Mucosa of gallbladder (tissue), 1 donor: ENCODE results near the gene C11orf24. TPM values are rescaled to one million over a fixed set of nuclear protein-coding genes. Genes with fewer than 3 reads are reported as not detected.
A peak's percentile ranks its signal among the peaks of the same experiment; 100 is the strongest.
"Not testable (repeated sequence)": the region's sequence is repeated elsewhere in the genome, so short reads cannot be mapped to it uniquely, and the experiment has no call there.

ENCODE experiments used
- DNase-seq: peaks from one replicate; pipeline ENCODE4 v3.0.0-alpha.2; 2020; ENCODE audit warnings: low spot score
- total RNA-seq: library from RNA; stranded (reverse); gene quantifications from one replicate; pipeline ENCODE4 v1.2.1, GENCODE V29; 2021
- donor health status: DM: no; HTN: no; CAD: no.

Gene C11orf24
- total RNA-seq, 1 donor from 2014 or later, result 38.8 TPM

DNA sequence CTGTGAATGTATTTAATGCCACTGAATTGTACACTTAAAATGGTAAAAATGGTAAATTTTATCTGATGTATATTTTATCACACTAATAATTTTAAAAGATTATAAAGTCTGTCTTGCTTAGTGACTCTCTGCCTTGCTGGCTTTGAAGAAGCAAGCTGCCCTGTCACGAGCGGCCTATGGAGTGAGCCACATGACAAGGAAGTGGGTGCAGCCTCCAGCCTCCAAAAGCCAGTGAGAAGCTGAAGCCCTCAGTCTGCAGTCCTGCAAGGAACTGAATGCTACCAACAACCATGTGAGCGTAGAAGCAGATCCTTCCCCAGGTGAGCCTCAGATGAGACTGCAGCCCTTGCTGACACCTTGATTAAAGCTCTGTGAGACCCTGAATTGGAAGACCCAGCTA, 20.0 kb downstream of the C11orf24 start:
- DNase-seq, result no peak

DNA sequence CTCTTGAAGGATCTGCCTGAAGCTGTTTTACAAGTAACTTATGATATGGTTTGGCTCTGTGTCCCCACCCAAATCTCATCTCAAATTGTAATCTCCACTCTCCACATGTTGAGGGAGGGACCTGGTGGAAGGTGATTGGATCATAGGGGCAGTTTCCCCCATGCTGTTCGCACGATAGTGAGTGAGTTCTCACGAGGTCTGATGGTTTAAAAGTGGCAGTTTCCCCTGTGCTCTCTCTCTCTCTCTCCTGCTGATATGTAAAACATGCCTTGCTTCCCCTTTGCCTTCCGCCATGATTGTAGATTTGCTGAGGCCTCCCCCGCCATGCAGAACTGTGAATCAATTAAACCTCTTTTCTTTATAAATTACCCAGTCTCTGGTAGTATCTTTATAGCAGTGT, 26.9 kb downstream of the C11orf24 start:
- DNase-seq, result not testable (repeated sequence)

DNA sequence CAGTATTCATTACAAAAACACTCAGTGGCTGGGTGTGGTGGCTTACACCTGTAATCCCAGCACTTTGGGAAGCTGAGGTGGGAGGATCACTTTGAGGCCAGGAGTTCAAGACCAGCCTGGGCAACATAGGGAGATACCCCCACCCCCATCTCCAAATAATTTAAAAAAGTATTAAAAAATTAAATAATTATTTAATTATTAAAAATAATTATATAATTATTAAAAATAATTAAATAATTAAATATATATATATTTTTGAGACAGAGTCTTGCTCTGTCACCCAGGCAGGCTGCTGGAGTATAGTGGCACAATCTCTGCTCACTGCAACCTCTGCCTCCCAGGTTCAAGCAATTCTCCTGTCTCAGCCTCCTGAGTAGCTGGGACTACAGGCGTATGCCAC, 27.9 kb downstream of the C11orf24 start:
- DNase-seq, result not testable (repeated sequence)

- no peak for DNase-seq
Observed at GRCh38 chr11:68242616-68243015, 29.2 kb downstream of the C11orf24 start.

DNA sequence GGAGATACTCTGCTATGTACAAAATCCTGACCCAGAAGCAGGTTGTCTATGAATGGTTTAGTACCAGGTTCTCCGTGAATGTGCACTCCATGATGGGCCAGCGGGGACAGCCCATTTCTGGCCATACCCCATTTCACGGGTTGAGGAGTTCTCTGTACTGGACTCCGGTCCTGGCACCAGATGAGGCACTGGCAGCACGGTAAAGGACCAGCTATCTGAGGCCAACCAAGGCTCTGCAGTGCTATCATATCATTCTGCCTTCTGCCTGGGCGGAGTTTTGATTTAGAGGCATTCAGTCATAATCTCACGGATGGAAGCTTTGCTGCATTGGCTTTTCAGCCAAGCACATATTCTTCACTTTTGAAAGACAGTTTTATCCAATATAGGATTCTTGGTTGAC, 40.2 kb downstream of the C11orf24 start:
- no peak for DNase-seq

GRCh38 chr11:68229601-68230000, 42.2 kb downstream of the C11orf24 start:
- DNase-seq, result no peak

DNA sequence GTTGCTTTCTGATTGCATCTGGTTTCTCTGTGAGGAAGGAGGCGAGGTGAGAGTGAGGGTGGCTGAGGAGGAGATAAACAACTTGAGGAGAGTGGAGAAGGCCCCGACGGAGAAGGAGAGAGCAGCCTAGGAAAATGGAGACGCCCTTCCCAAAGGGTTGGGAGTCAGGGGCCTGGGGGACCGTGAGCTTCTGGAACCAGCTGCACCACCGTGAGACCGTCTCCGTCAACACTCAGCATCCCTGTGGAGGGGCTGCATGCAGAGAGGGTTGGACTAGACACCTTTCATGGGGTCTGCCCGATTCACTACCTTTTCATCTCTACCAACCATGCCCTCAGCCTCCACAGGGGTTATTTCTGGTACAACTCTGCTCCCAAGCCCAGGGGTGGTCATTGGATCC, 45.4 kb downstream of the C11orf24 start:
- DNase-seq, result no peak

- no peak for DNase-seq
Observed at GRCh38 chr11:68224606-68225005, 47.2 kb downstream of the C11orf24 start.

- DNase-seq, result no peak
Observed at GRCh38 chr11:68223275-68223674, 48.5 kb downstream of the C11orf24 start.

DNA sequence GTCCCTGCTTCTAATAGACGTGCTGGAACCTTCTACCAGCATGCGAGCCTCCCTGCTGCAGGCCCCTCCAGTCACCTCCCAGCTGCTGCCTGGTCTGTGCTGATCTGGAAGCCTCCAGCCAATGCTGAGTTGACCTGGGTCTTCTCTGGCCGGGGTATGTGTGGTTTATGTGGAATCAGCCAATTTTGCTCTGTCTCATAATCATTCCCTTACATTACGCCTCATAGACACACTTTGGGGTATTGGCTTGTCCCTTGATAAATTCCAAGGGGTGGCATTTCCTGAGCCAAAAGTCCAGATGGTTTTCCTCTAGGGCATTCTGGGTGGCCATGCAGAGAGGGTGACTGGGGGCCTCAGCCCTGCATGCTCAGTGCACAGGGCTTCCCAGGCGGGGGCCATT, 50.4 kb downstream of the C11orf24 start:
- no peak for DNase-seq

- no peak for DNase-seq
Observed at GRCh38 chr11:68216171-68216938, 55.4 kb downstream of the C11orf24 start.

DNA sequence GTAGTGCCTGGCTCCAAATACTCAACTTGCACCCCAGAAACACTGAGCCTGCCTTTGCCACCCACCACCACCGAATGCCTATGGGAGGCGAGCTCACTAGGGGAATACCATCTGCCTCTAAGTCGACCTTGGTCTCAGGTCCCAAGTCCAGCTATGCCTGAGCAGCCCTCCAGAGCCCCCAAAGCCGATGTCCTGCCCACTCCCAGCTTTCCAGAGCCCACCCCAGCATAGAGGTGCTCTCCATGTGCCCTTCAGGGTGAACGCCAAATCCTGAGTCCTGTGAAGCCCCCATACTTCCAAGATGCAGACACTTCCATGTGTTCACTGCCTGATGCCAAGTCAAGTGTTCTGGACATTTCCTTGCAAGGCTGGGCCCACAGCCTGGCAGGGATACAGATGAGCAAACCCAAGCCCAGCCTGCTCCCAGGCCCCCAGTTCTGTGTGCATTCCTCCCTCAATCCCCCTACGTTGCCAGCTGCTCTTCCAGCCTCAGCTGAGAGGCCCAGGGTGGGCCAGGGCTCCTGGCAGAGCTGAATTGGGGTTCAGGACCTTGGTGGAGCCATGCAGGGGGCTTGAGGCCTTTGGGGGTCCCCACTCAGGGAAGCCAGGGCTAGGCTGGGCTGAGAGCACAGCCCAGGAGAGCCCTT, 56.1 kb downstream of the C11orf24 start:
- no peak for DNase-seq

- no peak for DNase-seq
Observed at GRCh38 chr11:68215087-68215445, 56.7 kb downstream of the C11orf24 start.

DNA sequence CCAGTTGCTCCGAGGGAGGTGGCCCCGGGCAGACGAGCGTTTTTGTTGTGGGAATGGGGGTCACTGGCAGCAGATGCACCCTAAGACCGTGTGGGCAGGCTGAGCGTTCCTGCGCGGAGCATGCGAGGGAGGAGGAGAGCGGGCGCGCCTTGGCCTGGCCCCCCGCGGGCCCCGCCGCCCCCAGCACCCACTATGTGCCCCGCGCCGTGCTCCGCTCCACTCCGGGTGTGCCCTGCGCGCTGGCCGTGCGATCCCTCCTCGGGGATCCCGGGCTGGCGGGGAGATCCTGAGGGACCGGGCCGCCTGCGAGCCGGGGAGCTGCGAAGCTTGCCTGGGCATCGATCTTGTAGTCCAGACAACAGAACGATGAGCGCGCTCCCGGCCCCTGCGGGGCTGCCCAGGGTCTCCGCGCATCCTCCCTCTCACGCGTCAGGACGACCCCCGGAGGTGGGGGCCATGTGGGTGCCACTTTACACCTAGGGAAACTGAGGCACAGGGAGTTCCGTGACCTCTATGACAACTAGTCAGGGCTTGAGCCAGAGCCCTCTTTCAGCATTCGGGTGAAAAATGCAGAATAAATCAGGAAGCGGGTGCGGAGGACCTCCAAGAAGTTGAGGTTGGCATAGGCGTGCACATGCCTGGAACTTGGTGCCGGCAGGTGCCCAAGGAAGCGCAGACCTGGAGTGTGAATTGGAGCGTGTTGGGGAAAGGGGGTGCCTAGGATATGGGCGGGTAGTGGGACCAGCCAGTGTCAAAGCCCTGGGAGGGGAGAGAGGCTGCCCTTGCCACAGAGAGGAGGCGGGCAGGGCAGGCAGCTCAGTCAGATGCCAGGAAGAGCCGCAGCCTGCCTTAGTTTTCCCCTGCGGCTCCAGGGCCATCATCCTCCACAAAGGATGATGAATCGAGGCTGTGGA, 57.3 kb downstream of the C11orf24 start:
- no peak for DNase-seq

GRCh38 chr11:68213555-68214172, 58.1 kb downstream of the C11orf24 start:
- peak; percentile 87 for DNase-seq

- peak; percentile 43 for DNase-seq
Observed at GRCh38 chr11:68213135-68213515, 58.6 kb downstream of the C11orf24 start, which contains the start of gene KMT5B. TSS of gene KMT5B (minus strand) at chr11:68213296. CDS start at chr11:68190076, 23,220 bp downstream.

GRCh38 chr11:68212421-68213134, 59.2 kb downstream of the C11orf24 start:
- DNase-seq, result peak; percentile 56

- no peak for DNase-seq
Observed at GRCh38 chr11:68211546-68211945, 60.2 kb downstream of the C11orf24 start.
